ENCODE measurements around the gene INTS11. TPM values are rescaled to one million over a fixed set of nuclear protein-coding genes. Genes with fewer than 3 reads are reported as not detected.

Gene INTS11
- total and polyA plus RNA-seq, 2 donors (not counting 1 experiment from before 2014, with no cell fraction given), result 149 to 245 TPM

DNA sequence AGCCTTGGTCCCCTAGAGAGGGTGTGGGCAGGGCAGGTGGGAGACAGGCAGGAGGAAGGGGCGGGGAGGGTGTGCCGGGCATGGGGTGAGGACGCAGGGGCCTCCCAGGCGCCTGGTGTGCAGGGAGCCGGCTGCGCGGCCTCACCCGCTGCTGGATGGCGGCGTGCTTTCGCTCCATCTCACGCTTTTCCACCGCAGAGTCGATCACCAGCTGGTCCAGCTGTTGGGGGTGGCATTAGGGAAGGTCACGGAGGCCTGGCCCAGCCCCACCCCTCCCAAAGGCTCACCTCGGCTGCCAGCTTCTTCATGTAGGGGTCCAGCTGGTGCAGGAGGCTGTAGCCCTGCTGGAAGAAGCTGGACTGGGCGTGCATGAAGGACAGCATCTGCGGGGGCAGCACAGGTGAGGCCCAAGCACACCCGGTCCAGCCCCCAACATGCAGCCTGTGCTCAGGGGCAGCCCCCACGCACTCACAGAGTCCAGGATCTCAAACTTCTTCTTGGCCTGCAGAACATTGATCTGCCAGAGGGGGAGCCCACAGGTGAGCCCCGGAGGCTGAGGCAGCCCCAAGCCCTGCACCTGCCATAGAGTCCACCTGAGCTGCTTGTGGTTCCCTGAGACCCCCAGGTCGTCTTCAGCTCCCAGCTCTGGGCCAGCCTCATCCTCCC, 24.6 kb downstream of the INTS11 start:
- Mint-ChIP-seq H3K4me1 (peaks cover 9% of the 10 kb centered on the region), H3K4me3 (no peak overlapping the region), H3K9me3 (ENCODE audit: insufficient read depth) (no peaks in the 10 kb centered on the region), H3K27ac (no peak overlapping the region), H3K27me3 (no peaks in the 10 kb centered on the region)
- no peak overlapping the region for H3K27ac ChIP-seq (ENCODE audit: low read length in 2 of 2)
- H3K9me3 ChIP-seq (ENCODE audit: control extremely low read depth in 1 of 3, control insufficient read depth in 2 of 3, insufficient read depth in 1 of 3, low read length in 2 of 3), result no peaks in the 10 kb centered on the region
- peaks cover 12% of the 10 kb centered on the region for H3K79me2 ChIP-seq (ENCODE audit: control insufficient read depth, insufficient read depth, low read length)
- no peak overlapping the region for H3K4me3 ChIP-seq (ENCODE audit: control extremely low read depth in 1 of 5, extremely low read depth in 1 of 5, insufficient read depth in 1 of 5, low read depth in 2 of 5, low read length in 4 of 5)
- TF ChIP-seq, protein P1, sequence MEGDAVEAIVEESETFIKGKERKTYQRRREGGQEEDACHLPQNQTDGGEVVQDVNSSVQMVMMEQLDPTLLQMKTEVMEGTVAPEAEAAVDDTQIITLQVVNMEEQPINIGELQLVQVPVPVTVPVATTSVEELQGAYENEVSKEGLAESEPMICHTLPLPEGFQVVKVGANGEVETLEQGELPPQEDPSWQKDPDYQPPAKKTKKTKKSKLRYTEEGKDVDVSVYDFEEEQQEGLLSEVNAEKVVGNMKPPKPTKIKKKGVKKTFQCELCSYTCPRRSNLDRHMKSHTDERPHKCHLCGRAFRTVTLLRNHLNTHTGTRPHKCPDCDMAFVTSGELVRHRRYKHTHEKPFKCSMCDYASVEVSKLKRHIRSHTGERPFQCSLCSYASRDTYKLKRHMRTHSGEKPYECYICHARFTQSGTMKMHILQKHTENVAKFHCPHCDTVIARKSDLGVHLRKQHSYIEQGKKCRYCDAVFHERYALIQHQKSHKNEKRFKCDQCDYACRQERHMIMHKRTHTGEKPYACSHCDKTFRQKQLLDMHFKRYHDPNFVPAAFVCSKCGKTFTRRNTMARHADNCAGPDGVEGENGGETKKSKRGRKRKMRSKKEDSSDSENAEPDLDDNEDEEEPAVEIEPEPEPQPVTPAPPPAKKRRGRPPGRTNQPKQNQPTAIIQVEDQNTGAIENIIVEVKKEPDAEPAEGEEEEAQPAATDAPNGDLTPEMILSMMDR (IDR thresholded peaks at IDR 0.05), result peak; percentile 59
- TF ChIP-seq EZH2 (IDR thresholded peaks at IDR 0.05; ENCODE audit: borderline replicate concordance, insufficient read depth, low read depth, low read length, poor library complexity, severe bottlenecking), result no peak
- intact Hi-C loops (cut with micrococcal nuclease), result no loop called here
- POLR2A ChIA-PET, result no interaction called here
- peaks cover 22% of the 10 kb centered on the region for H4K20me1 ChIP-seq (ENCODE audit: control insufficient read depth, insufficient read depth, low read length, poor library complexity, severe bottlenecking)
- no peak overlapping the region for H3K9ac ChIP-seq (ENCODE audit: low read length)
- peak; percentile 54 for DNase-seq
- H3K4me1 ChIP-seq (ENCODE audit: control insufficient read depth in 2 of 2, insufficient read depth in 2 of 2, low read length in 2 of 2), result peaks cover 4 to 13% of the 10 kb centered on the region in 2 donors
- no peaks in the 10 kb centered on the region for H3K36me3 ChIP-seq (replicated peaks in 1 of 2; ENCODE audit: control extremely low read depth in 1 of 2, control insufficient read depth in 1 of 2, extremely low read depth in 1 of 2, insufficient read depth in 2 of 2, low read length in 1 of 2)
- no peaks in the 10 kb centered on the region for H3K27me3 ChIP-seq (replicated peaks in 1 of 4; ENCODE audit: control extremely low read depth in 1 of 4, control insufficient read depth in 3 of 4, insufficient read depth in 4 of 4, low read length in 3 of 4)
- ATAC-seq (ENCODE audit: low read depth), result peak; percentile 67
- CTCF ChIA-PET, result interaction anchor here (1.0 to 2.2 kb wide), 2 partner anchors 8 to 316 kb away, joined by 3 to 9 read pairs; no protein-coding TSS in a partner anchor
- H3K4me2 ChIP-seq (replicated peaks; ENCODE audit: low read depth, low read length, poor library complexity, severe bottlenecking), result no peak overlapping the region
- WGBS (ENCODE audit: insufficient coverage), result 88% methylated on average over 17 of the region's 22 CpGs
- no peak overlapping the region for H2AFZ ChIP-seq (ENCODE audit: insufficient read depth, low read depth, low read length, poor library complexity, severe bottlenecking)

DNA sequence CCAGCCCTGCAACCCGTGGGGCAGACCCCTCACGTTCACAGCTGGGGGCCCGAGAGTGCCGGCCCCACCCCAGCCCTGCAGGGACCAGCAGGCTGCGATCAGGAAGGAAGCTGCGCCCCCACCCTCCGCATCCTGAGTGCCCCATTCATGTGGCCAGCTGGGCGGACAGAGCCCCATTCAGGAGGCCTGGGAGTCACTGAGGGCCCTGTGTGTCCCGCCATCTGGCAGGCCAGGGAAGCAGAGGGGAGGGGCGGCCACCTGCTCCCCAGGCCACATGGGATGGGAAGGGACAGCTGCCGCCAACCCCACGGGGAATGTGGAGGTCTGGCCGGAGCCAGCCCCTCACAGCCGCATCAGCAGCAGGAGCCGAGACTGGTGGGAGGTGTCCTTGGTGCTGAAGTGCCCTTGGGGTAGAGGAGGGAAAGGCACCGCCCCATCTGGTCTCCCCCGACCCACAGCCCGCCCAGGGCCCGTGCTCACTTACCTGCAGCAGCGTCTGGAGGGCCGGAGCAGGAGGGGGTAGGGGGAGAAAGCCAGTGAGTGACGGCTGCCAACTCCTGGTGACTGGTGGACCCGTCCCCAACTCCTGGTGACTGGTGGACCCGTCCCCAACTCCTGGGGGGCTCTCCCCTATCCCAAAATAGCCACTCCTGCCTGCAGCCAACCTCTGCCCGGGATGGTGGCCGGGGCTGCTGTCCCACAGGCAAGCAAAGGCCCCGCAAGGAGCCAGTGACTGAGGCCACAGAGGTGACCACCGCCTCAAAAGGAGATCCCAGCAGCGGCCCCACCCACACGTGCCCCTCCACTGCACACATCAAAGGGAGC, 25.4 kb downstream of the INTS11 start:
- H3K27ac Mint-ChIP-seq, result no peak overlapping the region
- no peaks in the 10 kb centered on the region for H3K9me3 ChIP-seq (ENCODE audit: control extremely low read depth in 1 of 3, control insufficient read depth in 2 of 3, insufficient read depth in 1 of 3, low read length in 2 of 3)
- H3K27me3 Mint-ChIP-seq, result no peaks in the 10 kb centered on the region
- no peaks in the 10 kb centered on the region for H3K36me3 ChIP-seq (replicated peaks in 1 of 2; ENCODE audit: control extremely low read depth in 1 of 2, control insufficient read depth in 1 of 2, extremely low read depth in 1 of 2, insufficient read depth in 2 of 2, low read length in 1 of 2)
- CTCF ChIA-PET, result no interaction called here
- H3K4me1 Mint-ChIP-seq, result peaks cover 6% of the 10 kb centered on the region
- DNase-seq (no peak), ATAC-seq (ENCODE audit: low read depth) (no peak)
- peaks cover 6% of the 10 kb centered on the region for H3K79me2 ChIP-seq (ENCODE audit: control insufficient read depth, insufficient read depth, low read length)
- no peak overlapping the region for H3K4me2 ChIP-seq (replicated peaks; ENCODE audit: low read depth, low read length, poor library complexity, severe bottlenecking)
- intact Hi-C loops (cut with micrococcal nuclease), result no loop called here
- peaks cover 16% of the 10 kb centered on the region for H4K20me1 ChIP-seq (ENCODE audit: control insufficient read depth, insufficient read depth, low read length, poor library complexity, severe bottlenecking)
- no peak overlapping the region for H2AFZ ChIP-seq (ENCODE audit: insufficient read depth, low read depth, low read length, poor library complexity, severe bottlenecking)
- H3K27me3 ChIP-seq (replicated peaks in 1 of 4; ENCODE audit: control extremely low read depth in 1 of 4, control insufficient read depth in 3 of 4, insufficient read depth in 4 of 4, low read length in 3 of 4), result no peaks in the 10 kb centered on the region
- no peak overlapping the region for H3K4me3 Mint-ChIP-seq
- no peak for TF ChIP-seq EZH2 (IDR thresholded peaks at IDR 0.05; ENCODE audit: borderline replicate concordance, insufficient read depth, low read depth, low read length, poor library complexity, severe bottlenecking)
- TF ChIP-seq, protein P1 (IDR thresholded peaks at IDR 0.05), result no peak
- WGBS (ENCODE audit: insufficient coverage), result 87% methylated on average over 22 of the region's 30 CpGs
- no peak overlapping the region for H3K4me3 ChIP-seq (ENCODE audit: control extremely low read depth in 1 of 5, extremely low read depth in 1 of 5, insufficient read depth in 1 of 5, low read depth in 2 of 5, low read length in 4 of 5)
- no peak overlapping the region for H3K27ac ChIP-seq (ENCODE audit: low read length in 2 of 2)
- H3K4me1 ChIP-seq (ENCODE audit: control insufficient read depth in 2 of 2, insufficient read depth in 2 of 2, low read length in 2 of 2), result peaks cover 0 to 6% of the 10 kb centered on the region in 2 donors
- no peaks in the 10 kb centered on the region for H3K9me3 Mint-ChIP-seq (ENCODE audit: insufficient read depth)
- H3K9ac ChIP-seq (ENCODE audit: low read length), result no peak overlapping the region
- POLR2A ChIA-PET, result no interaction called here
